CD14-positive monocyte (primary cell): ENCODE data around the gene PMF1. TPM values are rescaled to one million over a fixed set of nuclear protein-coding genes. Genes with fewer than 3 reads are reported as not detected.
A peak's percentile ranks its signal among the peaks of the same experiment; 100 is the strongest.

Source experiments
- DNase-seq, 3 donors: peaks; one replicate each; pipeline ENCODE4 v3.0.0-alpha.2; 2011 to 2022
- H2AFZ ChIP-seq: 2 replicates; pipeline ENCODE4 v1.6.0; 2012; ENCODE audit warnings: mild to moderate bottlenecking, low read depth, low read length, inconsistent platforms; ENCODE audit not compliant: insufficient read depth, poor library complexity, severe bottlenecking
- H3K27ac ChIP-seq, 2 donors: 1 replicate in 1 of 2; 2 replicates in 1 of 2; pipeline ENCODE4 v1.5.1; 2012 to 2013; ENCODE audit warnings: low read length in 2 of 2, control low read depth in 1 of 2, inconsistent platforms in 1 of 2, low read depth in 1 of 2, mild to moderate bottlenecking in 1 of 2
- H3K27me3 ChIP-seq, 2 donors: one replicate each; pipeline versions ENCODE4 v1.6.0 to v1.6.1; 2011 to 2013; ENCODE audit warnings: low read length in 2 of 2; ENCODE audit not compliant: control insufficient read depth in 2 of 2, insufficient read depth in 2 of 2
- H3K36me3 ChIP-seq, 2 donors: replicated peaks in 1 of 2; 1 replicate in 1 of 2; 2 replicates in 1 of 2; pipeline versions ENCODE4 v1.5.1 to v1.6.1; 2012 to 2013; ENCODE audit warnings: low read length in 2 of 2, control low read depth in 1 of 2, inconsistent platforms in 1 of 2, mild to moderate bottlenecking in 1 of 2; ENCODE audit not compliant: insufficient read depth in 2 of 2, control insufficient read depth in 1 of 2
- H3K4me1 ChIP-seq, 2 donors: 1 replicate in 1 of 2; 2 replicates in 1 of 2; pipeline versions ENCODE4 v1.5.1 to v1.6.1; 2012 to 2013; ENCODE audit warnings: low read length in 2 of 2, control low read depth in 1 of 2, inconsistent platforms in 1 of 2, mild to moderate bottlenecking in 1 of 2, moderate library complexity in 1 of 2; ENCODE audit not compliant: insufficient read depth in 2 of 2, control insufficient read depth in 1 of 2
- H3K4me2 ChIP-seq: replicated peaks from 2 replicates; pipeline ENCODE3; 2012; ENCODE audit warnings: low read length, moderate library complexity, mild to moderate bottlenecking; ENCODE audit not compliant: poor library complexity, severe bottlenecking; ENCODE audit errors: extremely low read depth
- H3K4me3 ChIP-seq, 3 experiments: fragments of 200-600 bp in 1 of 3; sonication (generic) in 1 of 3; replicated peaks in 1 of 3; 1 replicate in 2 of 3; 2 replicates in 1 of 3; pipeline ENCODE4 v1.5.1; 2011 to 2013; ENCODE audit warnings: low read length in 3 of 3, mild to moderate bottlenecking in 3 of 3, control low read depth in 2 of 3, low read depth in 2 of 3, inconsistent platforms in 1 of 3, moderate library complexity in 1 of 3
- H3K79me2 ChIP-seq: 2 replicates; pipeline ENCODE4 v1.6.0; 2012; ENCODE audit warnings: mild to moderate bottlenecking, control low read depth, inconsistent platforms, low read length, moderate library complexity; ENCODE audit not compliant: insufficient read depth
- H3K9ac ChIP-seq: 2 replicates; pipeline ENCODE4 v1.6.0; 2017; ENCODE audit warnings: low read length, mild to moderate bottlenecking; ENCODE audit not compliant: insufficient read depth, poor library complexity, severe bottlenecking
- H3K9me3 ChIP-seq, 2 donors: replicated peaks in 1 of 2; 1 replicate in 1 of 2; 2 replicates in 1 of 2; pipeline versions ENCODE4 v1.5.1 to v1.6.1; 2012 to 2013; ENCODE audit warnings: low read length in 2 of 2, control low read depth in 1 of 2; ENCODE audit not compliant: control insufficient read depth in 1 of 2, insufficient read depth in 1 of 2
- H4K20me1 ChIP-seq: 2 replicates; pipeline ENCODE4 v1.6.0; 2012; ENCODE audit warnings: mild to moderate bottlenecking, low read length, control low read depth, moderate library complexity; ENCODE audit not compliant: insufficient read depth
- H3K27ac Mint-ChIP-seq, 7 donors: one replicate each; pipeline ENCODE4 v1.8.0; 2020; ENCODE audit warnings: mild to moderate bottlenecking in 7 of 7, mixed read lengths in 7 of 7, moderate library complexity in 6 of 7, inconsistent platforms in 2 of 7
- H3K27me3 Mint-ChIP-seq, 3 donors: one replicate each; pipeline ENCODE4 v1.8.0; 2021 to 2022; ENCODE audit warnings: low read depth in 3 of 3, mild to moderate bottlenecking in 3 of 3, mixed read lengths in 3 of 3, moderate library complexity in 3 of 3, inconsistent platforms in 1 of 3
- H3K36me3 Mint-ChIP-seq, 2 donors: one replicate each; pipeline ENCODE4 v1.8.0; 2020; ENCODE audit warnings: mixed read lengths in 2 of 2, inconsistent platforms in 1 of 2, mild to moderate bottlenecking in 1 of 2
- H3K4me1 Mint-ChIP-seq: one replicate; pipeline ENCODE4 v1.8.0; 2020; ENCODE audit warnings: mild to moderate bottlenecking, mixed read lengths
- H3K4me3 Mint-ChIP-seq, 2 donors: one replicate each; pipeline ENCODE4 v1.8.0; 2020; ENCODE audit warnings: mild to moderate bottlenecking in 2 of 2, mixed read lengths in 2 of 2, moderate library complexity in 1 of 2
- H3K9me3 Mint-ChIP-seq, 7 donors: one replicate each; pipeline ENCODE4 v1.8.0; 2020 to 2022; ENCODE audit warnings: mixed read lengths in 7 of 7, mild to moderate bottlenecking in 6 of 7, moderate library complexity in 6 of 7, inconsistent platforms in 2 of 7
- WGBS: methylation state at CpG from one replicate; pipeline ENCODE4 v1.1.5; 2013; ENCODE audit warnings: missing lambda C conversion rate; ENCODE audit not compliant: insufficient coverage; 5-methylcytosine and 5-hydroxymethylcytosine counted together
- intact Hi-C, 2 donors: fragments of 100-400 bp; cut with micrococcal nuclease; formaldehyde crosslinking; loops; one replicate each; pipeline versions ENCODE4 v1.15.0 to v1.15.1; 2023
- polyA plus RNA-seq, 3 donors: library from polyadenylated mRNA; depleted of rRNA in 1 of 3; unstranded in 2 of 3; stranded (reverse) in 1 of 3; fragments of 300-500 nt in 2 of 3; fragments of >200 nt in 1 of 3; fragmentation: Illumina TruSeq in 2 of 3; gene quantifications; 1 replicate in 2 of 3; 2 replicates in 1 of 3; pipeline ENCODE4 v1.2.3, GENCODE V29; 2012 to 2021
- TF ChIP-seq, protein P1 (sequence below): fragments of 200-600 bp; IDR thresholded peaks from one replicate; pipeline ENCODE4 v1.8.0; 2022; ENCODE audit warnings: antibody characterized with exemption, mild to moderate bottlenecking

The PMF1 gene
- polyA plus RNA-seq, 3 donors, result 83.7 to 90.4 (median 86.1) TPM

DNA sequence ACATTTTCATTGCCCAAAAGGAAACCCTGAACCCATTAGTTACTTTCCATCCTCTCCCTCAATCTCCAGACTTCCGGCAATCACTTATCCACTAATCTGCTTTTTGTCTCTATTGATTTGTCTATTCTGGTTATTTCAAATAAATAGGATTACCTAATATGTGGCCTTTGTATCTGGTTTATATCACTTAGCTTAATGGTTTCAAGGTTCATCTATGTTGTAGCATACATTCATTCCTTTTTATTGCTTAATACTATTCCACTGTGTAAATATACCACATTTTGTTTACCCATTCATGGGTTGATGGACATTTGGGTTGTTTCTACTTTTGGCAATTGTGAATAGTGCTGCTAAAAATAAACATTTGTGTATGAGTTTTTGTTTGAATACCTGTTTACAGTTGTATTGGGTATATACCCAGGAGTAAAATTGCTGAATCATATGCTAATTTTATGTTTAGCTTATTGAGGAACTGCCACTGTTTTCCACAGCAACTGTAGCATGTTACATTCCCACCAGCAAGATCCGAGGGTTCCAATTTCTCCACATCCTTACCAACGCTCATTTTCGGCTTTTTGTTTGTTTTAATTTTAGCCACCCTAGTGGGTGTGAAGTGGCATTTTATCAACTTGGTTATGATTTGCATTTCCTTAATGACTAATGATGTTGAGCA, 21.4 kb upstream of the PMF1 start:
- Mint-ChIP-seq H3K36me3 (peaks cover 15 to 16% of the 10 kb centered on the region in 2 donors), H3K9me3 (peaks cover 0 to 9% (median 6%) of the 10 kb centered on the region in 7 donors), H3K4me3 (peak overlapping the region in 1 of 2 donors; percentile 35), H3K27ac (peak overlapping the region in 5 of 7 donors; percentile 9 to 78 (median 60)), H3K4me1 (peaks cover 42% of the 10 kb centered on the region), H3K27me3 (peaks cover 0 to 1% (median 0%) of the 10 kb centered on the region in 3 donors)
- H3K36me3 ChIP-seq, result peaks cover 11 to 12% of the 10 kb centered on the region in 2 donors
- intact Hi-C loops, result loop anchor here in 1 of 2 donors (5.0 kb wide), 1 partner anchor 44 kb away; no protein-coding TSS in a partner anchor
- no peak overlapping the region for H3K27ac ChIP-seq
- H3K9ac ChIP-seq, result no peak overlapping the region
- TF ChIP-seq, protein P1, sequence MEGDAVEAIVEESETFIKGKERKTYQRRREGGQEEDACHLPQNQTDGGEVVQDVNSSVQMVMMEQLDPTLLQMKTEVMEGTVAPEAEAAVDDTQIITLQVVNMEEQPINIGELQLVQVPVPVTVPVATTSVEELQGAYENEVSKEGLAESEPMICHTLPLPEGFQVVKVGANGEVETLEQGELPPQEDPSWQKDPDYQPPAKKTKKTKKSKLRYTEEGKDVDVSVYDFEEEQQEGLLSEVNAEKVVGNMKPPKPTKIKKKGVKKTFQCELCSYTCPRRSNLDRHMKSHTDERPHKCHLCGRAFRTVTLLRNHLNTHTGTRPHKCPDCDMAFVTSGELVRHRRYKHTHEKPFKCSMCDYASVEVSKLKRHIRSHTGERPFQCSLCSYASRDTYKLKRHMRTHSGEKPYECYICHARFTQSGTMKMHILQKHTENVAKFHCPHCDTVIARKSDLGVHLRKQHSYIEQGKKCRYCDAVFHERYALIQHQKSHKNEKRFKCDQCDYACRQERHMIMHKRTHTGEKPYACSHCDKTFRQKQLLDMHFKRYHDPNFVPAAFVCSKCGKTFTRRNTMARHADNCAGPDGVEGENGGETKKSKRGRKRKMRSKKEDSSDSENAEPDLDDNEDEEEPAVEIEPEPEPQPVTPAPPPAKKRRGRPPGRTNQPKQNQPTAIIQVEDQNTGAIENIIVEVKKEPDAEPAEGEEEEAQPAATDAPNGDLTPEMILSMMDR, result no peak
- H3K9me3 ChIP-seq, result no peaks in the 10 kb centered on the region
- no peaks in the 10 kb centered on the region for H3K27me3 ChIP-seq
- peaks cover 27 to 39% of the 10 kb centered on the region in 2 donors for H3K4me1 ChIP-seq
- peak in 2 of 3 donors; percentile 41 to 51 for DNase-seq
- no peak overlapping the region for H3K4me3 ChIP-seq
- H3K4me2 ChIP-seq, result peak overlapping the region; percentile 8
- peaks cover 34% of the 10 kb centered on the region for H3K79me2 ChIP-seq
- peaks cover 12% of the 10 kb centered on the region for H4K20me1 ChIP-seq
- no peak overlapping the region for H2AFZ ChIP-seq
- WGBS, result no CpG with 5 or more reads among the region's 4 CpGs

DNA sequence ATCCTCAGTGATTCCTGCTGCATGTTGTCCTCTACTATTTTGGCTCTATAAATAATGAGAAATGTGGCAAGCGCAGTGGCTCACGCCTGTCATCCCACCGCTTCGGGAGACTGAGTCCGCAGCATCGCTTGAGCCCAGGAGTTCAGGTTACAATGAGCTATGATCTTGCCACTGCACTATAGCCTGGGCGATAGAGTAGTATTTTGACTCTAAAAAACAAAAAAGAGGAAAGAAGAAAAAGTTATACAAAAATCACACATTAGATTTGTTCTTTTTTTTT, 19.7 kb upstream of the PMF1 start:
- TF ChIP-seq, protein P1, result no peak
- peaks cover 17 to 28% of the 10 kb centered on the region in 2 donors for H3K36me3 ChIP-seq
- Mint-ChIP-seq H3K27ac (peak overlapping the region; percentile 93 to 99 (median 95)), H3K4me3 (peak overlapping the region; percentile 95 to 98), H3K9me3 (peaks cover 0 to 6% (median 0%) of the 10 kb centered on the region in 7 donors), H3K4me1 (peaks cover 46% of the 10 kb centered on the region), H3K27me3 (peaks cover 0 to 1% (median 0%) of the 10 kb centered on the region in 3 donors), H3K36me3 (peaks cover 18 to 29% of the 10 kb centered on the region in 2 donors)
- H3K4me1 ChIP-seq, result peaks cover 27 to 39% of the 10 kb centered on the region in 2 donors
- peak overlapping the region; percentile 81 for H3K9ac ChIP-seq
- H4K20me1 ChIP-seq, result peaks cover 29% of the 10 kb centered on the region
- peak overlapping the region; percentile 61 to 90 for H3K27ac ChIP-seq
- intact Hi-C loops, result loop anchor here in 1 of 2 donors (5.0 kb wide), 1 partner anchor 46 kb away; no protein-coding TSS in a partner anchor
- no peaks in the 10 kb centered on the region for H3K9me3 ChIP-seq
- DNase-seq, result no peak
- peak overlapping the region; percentile 83 for H2AFZ ChIP-seq
- peak overlapping the region; percentile 39 to 88 (median 88) for H3K4me3 ChIP-seq
- H3K27me3 ChIP-seq, result no peaks in the 10 kb centered on the region
- peaks cover 51% of the 10 kb centered on the region for H3K79me2 ChIP-seq
- WGBS, result 81% methylated on average over 6 of the region's 7 CpGs
- peak overlapping the region; percentile 82 for H3K4me2 ChIP-seq
